Upper lobe of left lung (tissue), 6 donors: ENCODE results near the gene CBX7. TPM values are rescaled to one million over a fixed set of nuclear protein-coding genes. Genes with fewer than 3 reads are reported as not detected.
A peak's percentile ranks its signal among the peaks of the same experiment; 100 is the strongest.

Source experiments
- ATAC-seq, 2 donors: fragments of 200-7000 bp; cut with Tn5 transposase; one replicate each; pipeline ENCODE4 v1.9.1; 2022; ENCODE audit warnings: mild to moderate bottlenecking in 2 of 2, moderate library complexity in 2 of 2; ENCODE audit not compliant: low FRiP score in 2 of 2
- DNase-seq, 2 donors: peaks; one replicate each; pipeline ENCODE4 v3.0.0-alpha.2; 2019 to 2020
- H3K27ac ChIP-seq, 4 donors: fragments of 200-600 bp; sonication (generic); one replicate each; pipeline ENCODE4 v1.5.1; 2016 to 2019
- H3K27me3 ChIP-seq, 4 donors: fragments of 200-600 bp; sonication (generic); one replicate each; pipeline ENCODE4 v1.5.1; 2017 to 2019
- H3K36me3 ChIP-seq, 4 donors: fragments of 200-600 bp; sonication (generic); one replicate each; pipeline ENCODE4 v1.5.1; 2016 to 2019
- H3K4me1 ChIP-seq, 4 donors: fragments of 200-600 bp; sonication (generic); one replicate each; pipeline ENCODE4 v1.5.1; 2018 to 2019
- H3K4me3 ChIP-seq, 4 donors: fragments of 200-600 bp; sonication (generic); one replicate each; pipeline ENCODE4 v1.5.1; 2017 to 2019; ENCODE audit warnings: mild to moderate bottlenecking in 2 of 4, moderate library complexity in 1 of 4
- H3K9me3 ChIP-seq, 4 donors: fragments of 200-600 bp; sonication (generic); one replicate each; pipeline ENCODE4 v1.5.1; 2018 to 2019
- CTCF ChIP-seq, 6 experiments: fragments of 450-650 bp in 4 of 6; fragments of 200-600 bp in 2 of 6; sonication (generic) in 2 of 6; IDR thresholded peaks; one replicate each; pipeline ENCODE4 v1.5.1; 2016 to 2019; ENCODE audit warnings: antibody characterized with exemption in 6 of 6
- EP300 ChIP-seq, 4 donors: sonication (generic); formaldehyde crosslinking; IDR thresholded peaks; one replicate each; pipeline ENCODE4 v1.5.1; 2017; ENCODE audit warnings: antibody characterized with exemption in 4 of 4, control low read depth in 2 of 4
- POLR2A ChIP-seq, 4 donors: fragments of 450-650 bp; IDR thresholded peaks; one replicate each; pipeline ENCODE4 v1.5.1; 2016 to 2017; ENCODE audit warnings: antibody characterized with exemption in 4 of 4, mild to moderate bottlenecking in 2 of 4
- POLR2AphosphoS5 ChIP-seq, 2 donors: sonication (generic); formaldehyde crosslinking; IDR thresholded peaks; one replicate each; pipeline ENCODE4 v1.5.1; 2017; ENCODE audit warnings: antibody characterized with exemption in 2 of 2
- WGBS, 2 donors: methylation state at CpG; one replicate each; pipeline ENCODE4 v1.1.5; 2017 to 2018; 5-methylcytosine and 5-hydroxymethylcytosine counted together
- total RNA-seq, 6 donors: library from RNA; depleted of rRNA in 4 of 6; stranded (reverse); fragments of >200 nt in 4 of 6; gene quantifications; one replicate each; pipeline versions ENCODE4 v1.1.0 to v1.2.1, GENCODE V29; 2016 to 2021
- donor health status: DM: no; HTN: no; CAD: no; lungs with moderate emphysema.
- donor health status: DM: no; HTN: yes; CAD: no; lungs with severe emphysema.

CBX7 gene
- total RNA-seq, 6 donors from 2014 or later = 51.5 to 145 (median 60.6) TPM

DNA sequence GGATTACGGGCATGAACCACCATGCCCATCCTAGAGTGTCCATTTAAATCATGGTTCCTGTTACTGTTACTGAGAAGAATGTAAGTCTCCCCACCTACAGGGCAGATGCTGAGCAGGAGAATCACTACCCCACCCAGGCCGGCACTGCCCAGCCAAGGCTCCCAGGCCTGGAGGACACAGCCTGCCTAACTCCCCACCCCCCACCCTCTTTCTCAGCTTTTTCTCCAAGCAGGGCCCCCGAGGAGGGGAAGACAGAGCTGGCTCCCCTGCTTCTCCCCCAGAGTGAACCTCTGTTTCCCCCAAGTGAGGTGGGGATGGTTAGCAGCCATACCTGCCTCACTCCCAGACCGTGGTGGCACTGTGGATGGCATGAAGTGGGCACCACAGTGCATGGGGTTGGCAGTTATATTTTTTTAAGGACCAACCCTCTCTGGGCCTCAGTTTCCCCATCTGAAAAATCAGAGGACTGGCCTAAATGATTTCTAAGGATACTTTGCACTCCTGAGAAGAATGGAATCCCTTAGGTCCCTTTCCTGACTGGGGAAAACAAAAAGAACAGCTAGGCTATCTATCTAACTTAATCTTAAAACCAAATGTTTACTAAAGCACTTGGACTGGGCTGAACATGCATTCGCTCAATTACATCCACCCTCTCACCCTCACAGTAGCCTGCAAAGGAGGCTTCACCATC is 5.0 kb downstream of the CBX7 start:
- WGBS, 2 donors = 70 to 75% methylated on average over 4 to 5 of the region's 5 CpGs
- Histone ChIP-seq H3K4me3 (no peak overlapping the region), H3K4me1 (peaks cover 44 to 77% (median 57%) of the 10 kb centered on the region in 4 donors)

DNA sequence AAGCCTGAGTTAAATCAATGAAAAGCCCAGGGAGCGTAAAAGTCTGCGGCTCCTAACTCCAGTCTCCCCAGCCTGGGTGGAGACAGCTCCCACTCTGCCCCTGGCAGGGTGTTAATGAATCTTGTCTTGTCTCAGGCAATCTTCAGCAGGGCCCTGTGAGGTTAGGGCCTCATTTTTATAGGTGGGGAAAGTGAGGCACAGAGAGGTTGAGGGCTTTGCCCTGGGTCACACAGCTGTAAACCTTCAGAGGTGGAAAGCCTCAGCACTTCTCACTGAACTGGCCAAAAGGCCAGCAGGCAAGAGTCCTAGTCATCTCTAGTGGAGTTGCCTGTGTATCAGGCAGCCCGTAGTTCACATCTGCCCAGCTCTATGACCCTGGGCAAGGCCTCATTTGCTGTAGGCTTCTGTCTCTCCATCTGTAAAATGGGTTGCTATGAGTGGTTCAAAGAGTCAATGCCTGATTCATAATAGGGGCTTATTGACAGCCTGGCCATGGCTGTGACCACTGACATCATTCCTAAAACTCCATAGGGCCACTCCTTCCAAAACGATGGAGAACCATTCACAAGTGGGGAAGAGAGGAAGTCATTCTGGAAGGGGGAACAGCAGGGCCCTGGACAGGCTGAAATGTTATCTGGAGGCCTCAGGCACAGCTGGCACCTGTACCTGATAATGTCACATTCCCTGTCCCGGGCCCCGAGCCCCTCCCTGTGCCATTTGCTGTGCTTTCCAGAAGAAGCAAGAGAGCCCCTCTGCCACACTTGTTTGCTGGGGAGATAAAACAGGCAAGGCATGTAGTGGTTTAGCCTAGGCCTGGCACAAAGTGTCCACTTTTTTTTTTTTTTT is 6.0 kb downstream of the CBX7 start:
- Histone ChIP-seq H3K27me3 (no peaks in the 10 kb centered on the region), H3K27ac (peak overlapping the region; percentile 86 to 96 (median 91)), H3K4me1 (peaks cover 39 to 70% (median 54%) of the 10 kb centered on the region in 4 donors), H3K9me3 (no peaks in the 10 kb centered on the region), H3K4me3 (peak overlapping the region in 3 of 4 donors; percentile 88 to 94 (median 90)), H3K36me3 (peaks cover 0 to 19% (median 2%) of the 10 kb centered on the region in 4 donors)
- no peak for TF ChIP-seq CTCF (IDR thresholded peaks at IDR 0.05)
- no peak for TF ChIP-seq POLR2AphosphoS5 (IDR thresholded peaks at IDR 0.05)
- no peak for TF ChIP-seq EP300 (IDR thresholded peaks at IDR 0.05)
- TF ChIP-seq POLR2A (IDR thresholded peaks at IDR 0.05) = no peak
- no peak for DNase-seq
- WGBS, 2 donors = 71 to 72% methylated on average over 5 to 6 of the region's 6 CpGs
- no peak for ATAC-seq

More for the DNA sequence above, 5.0 kb downstream of the CBX7 start:
- Histone ChIP-seq H3K36me3 (peaks cover 0 to 19% (median 2%) of the 10 kb centered on the region in 4 donors), H3K27ac (peak overlapping the region; percentile 42 to 96 (median 91)), H3K27me3 (no peaks in the 10 kb centered on the region), H3K9me3 (no peaks in the 10 kb centered on the region)
- TF ChIP-seq POLR2AphosphoS5 (IDR thresholded peaks at IDR 0.05) (no peak), CTCF (IDR thresholded peaks at IDR 0.05) (no peak)
- ATAC-seq = no peak
- DNase-seq = no peak

DNA sequence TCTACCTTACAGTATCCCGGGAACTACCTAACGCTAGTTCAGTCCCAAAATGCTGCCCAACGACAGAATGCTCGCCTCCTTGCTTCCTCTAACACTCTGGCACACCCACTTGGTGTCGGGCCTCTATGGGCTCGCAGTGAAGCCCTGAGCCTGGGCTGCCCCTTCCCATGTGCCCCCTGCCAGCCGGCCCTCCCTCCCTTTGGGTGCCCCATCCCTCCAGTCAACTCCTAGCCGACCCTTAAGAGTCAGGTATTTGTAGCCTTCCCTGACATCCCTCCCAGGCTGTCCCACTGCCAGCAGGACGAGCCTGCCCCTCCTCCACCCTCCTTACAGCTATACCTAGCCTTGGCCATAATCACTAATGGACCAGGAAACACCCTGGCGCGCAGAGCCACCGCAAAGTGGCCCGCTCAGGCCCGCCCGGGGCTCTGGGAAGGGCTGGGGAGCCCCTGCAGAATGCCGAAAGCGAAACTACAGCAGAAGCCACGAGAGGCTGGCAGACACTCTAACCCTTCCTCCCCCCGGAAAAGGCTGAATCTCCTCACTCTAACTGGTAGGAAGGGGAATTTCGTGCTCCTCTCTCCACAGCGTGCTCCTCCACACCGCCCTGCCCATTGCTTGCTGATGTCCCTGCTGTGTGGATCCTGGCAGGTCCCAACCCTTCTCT is 8.2 kb downstream of the CBX7 start:
- H3K4me3 ChIP-seq = peak overlapping the region; percentile 86 to 94 (median 89)
- no peaks in the 10 kb centered on the region for H3K27me3 ChIP-seq
- H3K9me3 ChIP-seq = no peaks in the 10 kb centered on the region
- H3K36me3 ChIP-seq = peaks cover 0 to 22% (median 1%) of the 10 kb centered on the region in 4 donors
- ATAC-seq (peak in 1 of 2 donors; percentile 29), DNase-seq (peak; percentile 67 to 87)
- 6 to 8% methylated on average over 12 to 22 of the region's 22 CpGs for WGBS, 2 donors
- H3K27ac ChIP-seq = peak overlapping the region; percentile 86 to 96 (median 91)
- H3K4me1 ChIP-seq = peaks cover 33 to 48% (median 38%) of the 10 kb centered on the region in 4 donors
- TF ChIP-seq POLR2AphosphoS5 (IDR thresholded peaks at IDR 0.05) = peak in 1 of 2 donors; percentile 34
- TF ChIP-seq EP300 (IDR thresholded peaks at IDR 0.05) = no peak
- peak in 1 of 4 donors; percentile 40 for TF ChIP-seq POLR2A (IDR thresholded peaks at IDR 0.05)

GRCh38 chr22:39142088-39142680 is 10.3 kb downstream of the CBX7 start:
- TF ChIP-seq POLR2AphosphoS5 (IDR thresholded peaks at IDR 0.05) (no peak), EP300 (IDR thresholded peaks at IDR 0.05) (no peak), POLR2A (IDR thresholded peaks at IDR 0.05) (no peak), CTCF (IDR thresholded peaks at IDR 0.05) (no peak)
- ATAC-seq (no peak), DNase-seq (no peak)
- Histone ChIP-seq H3K4me1 (peaks cover 17 to 29% (median 22%) of the 10 kb centered on the region in 4 donors), H3K4me3 (no peak overlapping the region), H3K27me3 (no peaks in the 10 kb centered on the region), H3K9me3 (no peaks in the 10 kb centered on the region), H3K27ac (no peak overlapping the region), H3K36me3 (peaks cover 0 to 22% (median 3%) of the 10 kb centered on the region in 4 donors)
- WGBS, 2 donors = 95% methylated on average over 14 of the region's 14 CpGs
